GM23338 (cell line): ENCODE results near the gene OXCT1. TPM values are rescaled to one million over a fixed set of nuclear protein-coding genes. Genes with fewer than 3 reads are reported as not detected.
"Not testable (repeated sequence)": the region's sequence is repeated elsewhere in the genome, so short reads cannot be mapped to it uniquely, and the experiment has no call there.

Source experiments
- ATAC-seq: fragments of 200-7000 bp; cut with Tn5 transposase; 3 replicates; pipeline ENCODE4 v1.9.1; 2020
- DNase-seq: peaks from one replicate; pipeline ENCODE4 v3.0.0-alpha.2; 2015; ENCODE audit warnings: low spot score
- H2AFZ ChIP-seq: fragments of 200-600 bp; sonication (generic); 2 replicates; pipeline ENCODE4 v1.8.0; 2016; ENCODE audit warnings: antibody characterized with exemption, mild to moderate bottlenecking, moderate library complexity
- H3F3A ChIP-seq: fragments of 200-600 bp; sonication (generic); replicated peaks from 2 replicates; pipeline ENCODE4 v1.8.0; 2017; ENCODE audit warnings: antibody characterized with exemption, mixed run types, low read depth
- H3K27ac ChIP-seq: fragments of 200-600 bp; sonication (generic); 2 replicates; pipeline ENCODE4 v1.6.1; 2016; ENCODE audit warnings: low read depth
- H3K27me3 ChIP-seq: fragments of 200-600 bp; sonication (generic); 2 replicates; pipeline ENCODE4 v1.8.0; 2016; ENCODE audit warnings: mild to moderate bottlenecking, mixed run types, moderate library complexity; ENCODE audit not compliant: insufficient read depth
- H3K36me3 ChIP-seq: fragments of 200-600 bp; sonication (generic); 2 replicates; pipeline ENCODE4 v1.8.0; 2016; ENCODE audit warnings: mild to moderate bottlenecking; ENCODE audit not compliant: insufficient read depth
- H3K4me1 ChIP-seq: fragments of 200-600 bp; sonication (generic); 2 replicates; pipeline ENCODE4 v1.8.0; 2016; ENCODE audit warnings: mild to moderate bottlenecking, moderate library complexity; ENCODE audit not compliant: insufficient read depth
- H3K4me2 ChIP-seq: fragments of 200-600 bp; sonication (generic); 2 replicates; pipeline ENCODE4 v1.7.1; 2017; ENCODE audit warnings: mixed run types
- H3K4me3 ChIP-seq: fragments of 200-600 bp; sonication (generic); 2 replicates; pipeline ENCODE4 v1.6.1; 2016; ENCODE audit warnings: mixed run types
- H3K79me2 ChIP-seq: fragments of 200-600 bp; sonication (generic); replicated peaks from 2 replicates; pipeline ENCODE4 v1.8.0; 2017; ENCODE audit warnings: mild to moderate bottlenecking; ENCODE audit not compliant: insufficient read depth
- H3K9me2 ChIP-seq: fragments of 200-600 bp; sonication (generic); 2 replicates; pipeline ENCODE4 v1.8.0; 2017; ENCODE audit not compliant: insufficient read depth
- H4K20me1 ChIP-seq: fragments of 200-600 bp; sonication (generic); replicated peaks from 2 replicates; pipeline ENCODE4 v1.8.0; 2017; ENCODE audit warnings: mild to moderate bottlenecking; ENCODE audit not compliant: insufficient read depth
- H3K27ac Mint-ChIP-seq: 2 replicates; pipeline ENCODE4 v1.8.0; 2020; ENCODE audit warnings: inconsistent platforms, mild to moderate bottlenecking, moderate library complexity, mixed read lengths
- H3K27me3 Mint-ChIP-seq: 3 replicates; pipeline ENCODE4 v1.8.0; 2022; ENCODE audit warnings: low read depth, mild to moderate bottlenecking, moderate library complexity, mixed read lengths, inconsistent platforms; ENCODE audit not compliant: insufficient read depth, poor library complexity
- H3K36me3 Mint-ChIP-seq: 3 replicates; pipeline ENCODE4 v1.8.0; 2021; ENCODE audit warnings: low read depth, mild to moderate bottlenecking, inconsistent platforms, moderate library complexity, mixed read lengths
- H3K4me1 Mint-ChIP-seq: 3 replicates; pipeline ENCODE4 v1.8.0; 2020; ENCODE audit warnings: mild to moderate bottlenecking, inconsistent platforms, mixed read lengths
- H3K4me3 Mint-ChIP-seq: 3 replicates; pipeline ENCODE4 v1.8.0; 2021; ENCODE audit warnings: moderate library complexity, mild to moderate bottlenecking, inconsistent platforms, mixed read lengths
- H3K9me3 Mint-ChIP-seq: 3 replicates; pipeline ENCODE4 v1.8.0; 2020; ENCODE audit warnings: moderate library complexity, mild to moderate bottlenecking, inconsistent platforms, mixed read lengths
- CREB1 ChIP-seq: fragments of 250-450 bp; sonication (Bioruptor Pico); IDR thresholded peaks from 2 replicates; pipeline ENCODE4 v1.5.0; 2020; ENCODE audit warnings: low read depth, mild to moderate bottlenecking, moderate library complexity
- CTCF ChIP-seq, 2 experiments: fragments of 200-600 bp in 1 of 2; sonication (generic) in 1 of 2; conservative IDR thresholded peaks; 2 replicates each; pipeline versions ENCODE4 v1.5.1 to v1.6.1; 2016 to 2017; ENCODE audit warnings: antibody characterized with exemption in 2 of 2, low read depth in 2 of 2, mild to moderate bottlenecking in 2 of 2, moderate library complexity in 1 of 2
- EZH2phosphoT487 ChIP-seq: fragments of 200-600 bp; sonication (generic); IDR thresholded peaks from one replicate; pipeline ENCODE4 v1.8.1; 2018; ENCODE audit warnings: antibody characterized with exemption; ENCODE audit not compliant: unreplicated experiment
- ZNF331 ChIP-seq: fragments of 250-450 bp; sonication (Bioruptor Pico); IDR thresholded peaks from 2 replicates; pipeline ENCODE4 v1.5.0; 2020; ENCODE audit warnings: low read depth, mild to moderate bottlenecking, moderate library complexity
- polyA plus RNA-seq: library from polyadenylated mRNA; unstranded; fragments of >200 nt; fragmentation: Nextera tagmentation; extraction: Ambion mirVana; gene quantifications from 2 replicates; pipeline ENCODE4 v1.2.1, GENCODE V29; 2016
- total RNA-seq: library from RNA; depleted of rRNA; stranded (reverse); fragments of >200 nt; shearing (Covaris generic); gene quantifications from 2 replicates; pipeline ENCODE4 v1.2.3, GENCODE V29; 2014
- TF ChIP-seq, protein P1 (sequence below): fragments of 250-450 bp; sonication (Bioruptor Pico); IDR thresholded peaks from 2 replicates; pipeline ENCODE4 v1.5.0; 2020; ENCODE audit warnings: mild to moderate bottlenecking, moderate library complexity

Gene OXCT1
- total and polyA plus RNA-seq, 2 experiments from 2014 or later, result 11.6 to 37.0 TPM

DNA sequence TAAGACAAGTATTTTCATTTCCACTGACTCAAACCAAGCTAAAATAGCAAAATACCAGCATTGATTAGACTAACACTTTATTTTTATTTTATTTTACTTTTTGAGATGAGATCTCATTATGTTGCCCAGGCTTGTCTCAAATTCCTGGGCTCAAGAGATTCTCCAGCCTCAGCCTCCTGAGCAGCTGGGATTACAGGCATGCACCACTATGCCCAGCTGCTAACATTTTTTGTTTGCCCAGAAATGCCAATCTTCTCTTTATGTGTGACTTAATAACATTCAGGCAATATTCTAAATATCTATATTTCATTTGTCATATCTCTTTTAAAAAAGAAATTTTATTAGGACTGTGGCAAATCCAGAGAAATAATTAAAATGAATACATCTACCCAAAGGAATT lies 55.0 kb downstream of the OXCT1 start (continued):
- TF ChIP-seq, protein P1, sequence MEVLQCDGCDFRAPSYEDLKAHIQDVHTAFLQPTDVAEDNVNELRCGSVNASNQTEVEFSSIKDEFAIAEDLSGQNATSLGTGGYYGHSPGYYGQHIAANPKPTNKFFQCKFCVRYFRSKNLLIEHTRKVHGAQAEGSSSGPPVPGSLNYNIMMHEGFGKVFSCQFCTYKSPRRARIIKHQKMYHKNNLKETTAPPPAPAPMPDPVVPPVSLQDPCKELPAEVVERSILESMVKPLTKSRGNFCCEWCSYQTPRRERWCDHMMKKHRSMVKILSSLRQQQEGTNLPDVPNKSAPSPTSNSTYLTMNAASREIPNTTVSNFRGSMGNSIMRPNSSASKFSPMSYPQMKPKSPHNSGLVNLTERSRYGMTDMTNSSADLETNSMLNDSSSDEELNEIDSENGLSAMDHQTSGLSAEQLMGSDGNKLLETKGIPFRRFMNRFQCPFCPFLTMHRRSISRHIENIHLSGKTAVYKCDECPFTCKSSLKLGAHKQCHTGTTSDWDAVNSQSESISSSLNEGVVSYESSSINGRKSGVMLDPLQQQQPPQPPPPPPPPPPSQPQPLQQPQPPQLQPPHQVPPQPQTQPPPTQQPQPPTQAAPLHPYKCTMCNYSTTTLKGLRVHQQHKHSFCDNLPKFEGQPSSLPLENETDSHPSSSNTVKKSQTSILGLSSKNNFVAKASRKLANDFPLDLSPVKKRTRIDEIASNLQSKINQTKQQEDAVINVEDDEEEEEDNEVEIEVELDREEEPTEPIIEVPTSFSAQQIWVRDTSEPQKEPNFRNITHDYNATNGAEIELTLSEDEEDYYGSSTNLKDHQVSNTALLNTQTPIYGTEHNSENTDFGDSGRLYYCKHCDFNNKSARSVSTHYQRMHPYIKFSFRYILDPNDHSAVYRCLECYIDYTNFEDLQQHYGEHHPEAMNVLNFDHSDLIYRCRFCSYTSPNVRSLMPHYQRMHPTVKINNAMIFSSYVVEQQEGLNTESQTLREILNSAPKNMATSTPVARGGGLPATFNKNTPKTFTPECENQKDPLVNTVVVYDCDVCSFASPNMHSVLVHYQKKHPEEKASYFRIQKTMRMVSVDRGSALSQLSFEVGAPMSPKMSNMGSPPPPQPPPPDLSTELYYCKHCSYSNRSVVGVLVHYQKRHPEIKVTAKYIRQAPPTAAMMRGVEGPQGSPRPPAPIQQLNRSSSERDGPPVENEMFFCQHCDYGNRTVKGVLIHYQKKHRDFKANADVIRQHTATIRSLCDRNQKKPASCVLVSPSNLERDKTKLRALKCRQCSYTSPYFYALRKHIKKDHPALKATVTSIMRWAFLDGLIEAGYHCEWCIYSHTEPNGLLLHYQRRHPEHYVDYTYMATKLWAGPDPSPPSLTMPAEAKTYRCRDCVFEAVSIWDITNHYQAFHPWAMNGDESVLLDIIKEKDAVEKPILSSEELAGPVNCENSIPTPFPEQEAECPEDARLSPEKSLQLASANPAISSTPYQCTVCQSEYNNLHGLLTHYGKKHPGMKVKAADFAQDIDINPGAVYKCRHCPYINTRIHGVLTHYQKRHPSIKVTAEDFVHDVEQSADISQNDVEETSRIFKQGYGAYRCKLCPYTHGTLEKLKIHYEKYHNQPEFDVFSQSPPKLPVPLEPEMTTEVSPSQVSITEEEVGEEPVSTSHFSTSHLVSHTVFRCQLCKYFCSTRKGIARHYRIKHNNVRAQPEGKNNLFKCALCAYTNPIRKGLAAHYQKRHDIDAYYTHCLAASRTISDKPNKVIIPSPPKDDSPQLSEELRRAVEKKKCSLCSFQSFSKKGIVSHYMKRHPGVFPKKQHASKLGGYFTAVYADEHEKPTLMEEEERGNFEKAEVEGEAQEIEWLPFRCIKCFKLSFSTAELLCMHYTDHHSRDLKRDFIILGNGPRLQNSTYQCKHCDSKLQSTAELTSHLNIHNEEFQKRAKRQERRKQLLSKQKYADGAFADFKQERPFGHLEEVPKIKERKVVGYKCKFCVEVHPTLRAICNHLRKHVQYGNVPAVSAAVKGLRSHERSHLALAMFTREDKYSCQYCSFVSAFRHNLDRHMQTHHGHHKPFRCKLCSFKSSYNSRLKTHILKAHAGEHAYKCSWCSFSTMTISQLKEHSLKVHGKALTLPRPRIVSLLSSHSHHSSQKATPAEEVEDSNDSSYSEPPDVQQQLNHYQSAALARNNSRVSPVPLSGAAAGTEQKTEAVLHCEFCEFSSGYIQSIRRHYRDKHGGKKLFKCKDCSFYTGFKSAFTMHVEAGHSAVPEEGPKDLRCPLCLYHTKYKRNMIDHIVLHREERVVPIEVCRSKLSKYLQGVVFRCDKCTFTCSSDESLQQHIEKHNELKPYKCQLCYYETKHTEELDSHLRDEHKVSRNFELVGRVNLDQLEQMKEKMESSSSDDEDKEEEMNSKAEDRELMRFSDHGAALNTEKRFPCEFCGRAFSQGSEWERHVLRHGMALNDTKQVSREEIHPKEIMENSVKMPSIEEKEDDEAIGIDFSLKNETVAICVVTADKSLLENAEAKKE (CRISPR knock-in tag), result no peak
- TF ChIP-seq CREB1 (CRISPR knock-in tag) (no peak), ZNF331 (CRISPR knock-in tag) (no peak), CTCF (conservative IDR thresholded peaks at IDR 0.05; ENCODE audit: low read depth in 2 of 2) (no peak), EZH2phosphoT487 (no peak)

GRCh38 chr5:41814306-41814705 lies 55.9 kb downstream of the OXCT1 start:
- not testable (repeated sequence) for H3K4me3 Mint-ChIP-seq, DNase-seq, H3K9me3 Mint-ChIP-seq, H3K4me1 ChIP-seq, H3K4me1 Mint-ChIP-seq, H3K36me3 Mint-ChIP-seq, ATAC-seq, H3K27ac ChIP-seq, H2AFZ ChIP-seq, H3K27ac Mint-ChIP-seq, H3K27me3 Mint-ChIP-seq, H3K4me3 ChIP-seq, H3K27me3 ChIP-seq, H3K79me2 ChIP-seq, H4K20me1 ChIP-seq, H3F3A ChIP-seq, H3K36me3 ChIP-seq, H3K4me2 ChIP-seq, H3K9me2 ChIP-seq
